ENCODE results near the gene VPS13A.

DNA sequence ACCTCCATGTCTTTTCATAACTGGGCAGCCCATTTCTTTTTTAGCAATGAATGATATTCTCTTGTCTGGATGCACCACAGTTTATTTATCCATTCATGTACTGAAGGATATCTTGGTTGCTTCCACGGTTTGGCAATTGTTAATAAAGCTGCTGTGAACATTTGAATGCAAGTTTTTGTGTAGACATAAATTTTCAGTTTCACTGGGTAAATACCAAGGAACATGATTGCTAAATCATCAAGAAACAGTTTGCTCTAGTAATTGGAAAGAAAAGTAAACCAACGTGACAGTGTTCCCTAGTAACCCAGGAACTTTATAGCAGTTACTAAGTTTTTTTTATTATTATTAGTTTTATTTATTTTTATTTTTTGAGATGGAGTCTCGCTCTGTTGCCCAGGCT is 100.4 kb downstream of the VPS13A start:
- TF ChIP-seq POLR2A (IDR thresholded peaks at IDR 0.05; ENCODE audit: low read depth, low read length) (no peak), POLR2AphosphoS5 (IDR thresholded peaks at IDR 0.05; ENCODE audit: low read depth, low read length) (no peak)
